HL-60 (cell line): ENCODE measurements around the gene SLCO6A1.

Experiments
- CTCF ChIP-seq: IDR thresholded peaks from one replicate; pipeline ENCODE4 v1.5.1; 2011; ENCODE audit warnings: low read length, control low read depth, inconsistent platforms; ENCODE audit not compliant: insufficient read depth
- GABPA ChIP-seq: IDR thresholded peaks from 2 replicates; pipeline ENCODE4 v1.6.1; 2012; ENCODE audit warnings: low read depth
- POLR2AphosphoS5 ChIP-seq: IDR thresholded peaks from 2 replicates; pipeline ENCODE4 v1.6.1; 2012; ENCODE audit warnings: low read depth

- TF ChIP-seq CTCF (no peak), GABPA (no peak), POLR2AphosphoS5 (no peak)
Measured at GRCh38 chr5:102453716-102454115, 45.1 kb downstream of the SLCO6A1 start.
